ENCODE results near the gene MMP28.

The MMP28 gene

GRCh38 chr17:35769895-35770486 is 25.4 kb downstream of the MMP28 start:
- no peaks in the 10 kb centered on the region for H3K36me3 ChIP-seq
- no peak for DNase-seq
- H3K27me3 ChIP-seq (ENCODE audit: insufficient read depth, low read depth, severe bottlenecking): no peaks in the 10 kb centered on the region
- no peak overlapping the region for H3K27ac ChIP-seq
- no peaks in the 10 kb centered on the region for H3K9me3 ChIP-seq (ENCODE audit: severe bottlenecking)
- TF ChIP-seq CTCF (IDR thresholded peaks at IDR 0.05; ENCODE audit: low read depth, low read length): peak; percentile 32
- no peak overlapping the region for H3K4me3 ChIP-seq (ENCODE audit: low read depth, low read length)

GRCh38 chr17:35768797-35769196 is 26.6 kb downstream of the MMP28 start:
- Histone ChIP-seq H3K27ac (no peak overlapping the region), H3K9me3 (ENCODE audit: severe bottlenecking) (no peaks in the 10 kb centered on the region), H3K4me3 (ENCODE audit: low read depth, low read length) (no peak overlapping the region), H3K27me3 (ENCODE audit: insufficient read depth, low read depth, severe bottlenecking) (no peaks in the 10 kb centered on the region), H3K36me3 (no peaks in the 10 kb centered on the region)
- DNase-seq: no peak
- TF ChIP-seq CTCF (IDR thresholded peaks at IDR 0.05; ENCODE audit: low read depth, low read length): no peak

GRCh38 chr17:35766903-35767510 is 28.4 kb downstream of the MMP28 start:
- Histone ChIP-seq H3K27me3 (ENCODE audit: insufficient read depth, low read depth, severe bottlenecking) (no peaks in the 10 kb centered on the region), H3K9me3 (ENCODE audit: severe bottlenecking) (no peaks in the 10 kb centered on the region), H3K4me3 (ENCODE audit: low read depth, low read length) (no peak overlapping the region), H3K36me3 (no peaks in the 10 kb centered on the region), H3K27ac (no peak overlapping the region)
- peak; percentile 33 for DNase-seq
- TF ChIP-seq CTCF (IDR thresholded peaks at IDR 0.05; ENCODE audit: low read depth, low read length): peak; percentile 49; the same call in 1 of the 2 replicates

GRCh38 chr17:35766489-35766877 is 29.0 kb downstream of the MMP28 start:
- no peak for TF ChIP-seq CTCF (IDR thresholded peaks at IDR 0.05; ENCODE audit: low read depth, low read length)
- H3K4me3 ChIP-seq (ENCODE audit: low read depth, low read length): no peak overlapping the region
- DNase-seq: no peak
- H3K36me3 ChIP-seq: no peaks in the 10 kb centered on the region
- no peak overlapping the region for H3K27ac ChIP-seq
- no peaks in the 10 kb centered on the region for H3K9me3 ChIP-seq (ENCODE audit: severe bottlenecking)
- no peaks in the 10 kb centered on the region for H3K27me3 ChIP-seq (ENCODE audit: insufficient read depth, low read depth, severe bottlenecking)

GRCh38 chr17:35765756-35766488 is 29.5 kb downstream of the MMP28 start:
- no peak for TF ChIP-seq CTCF (IDR thresholded peaks at IDR 0.05; ENCODE audit: low read depth, low read length)
- H3K27ac ChIP-seq: no peak overlapping the region
- DNase-seq: no peak
- H3K4me3 ChIP-seq (ENCODE audit: low read depth, low read length): no peak overlapping the region
- no peaks in the 10 kb centered on the region for H3K36me3 ChIP-seq
- H3K9me3 ChIP-seq (ENCODE audit: severe bottlenecking): no peaks in the 10 kb centered on the region
- no peaks in the 10 kb centered on the region for H3K27me3 ChIP-seq (ENCODE audit: insufficient read depth, low read depth, severe bottlenecking)
